Smooth muscle cell (in vitro differentiated cells): ENCODE data around the gene SEPTIN7. TPM values are rescaled to one million over a fixed set of nuclear protein-coding genes. Genes with fewer than 3 reads are reported as not detected.

Experiments used
- DNase-seq: peaks from one replicate; lab custom pipeline; 2025; ENCODE audit not compliant: unreplicated experiment; lab: John Stamatoyannopoulos, UW
- H2AFZ ChIP-seq: fragments of 200-600 bp; sonication (generic); 2 replicates; pipeline ENCODE4 v1.6.0; 2016; ENCODE audit warnings: antibody characterized with exemption, low read depth, mild to moderate bottlenecking
- H3F3A ChIP-seq: fragments of 200-600 bp; sonication (generic); 2 replicates; pipeline ENCODE4 v1.6.0; 2017; ENCODE audit warnings: antibody characterized with exemption, low read depth
- H3K27ac ChIP-seq: fragments of 200-600 bp; sonication (generic); 2 replicates; pipeline ENCODE4 v1.5.1; 2016; ENCODE audit warnings: low read depth, mild to moderate bottlenecking
- H3K27me3 ChIP-seq: fragments of 200-600 bp; sonication (generic); 2 replicates; pipeline ENCODE4 v1.6.1; 2016; ENCODE audit warnings: low read depth, mild to moderate bottlenecking
- H3K36me3 ChIP-seq: fragments of 200-600 bp; sonication (generic); 2 replicates; pipeline ENCODE4 v1.5.1; 2016; ENCODE audit warnings: low read depth
- H3K4me1 ChIP-seq: fragments of 200-600 bp; sonication (generic); 2 replicates; pipeline ENCODE4 v1.5.1; 2016; ENCODE audit warnings: low read depth
- H3K4me2 ChIP-seq: fragments of 200-600 bp; sonication (generic); 2 replicates; pipeline ENCODE4 v1.6.0; 2016; ENCODE audit warnings: mild to moderate bottlenecking
- H3K4me3 ChIP-seq: fragments of 200-600 bp; sonication (generic); 2 replicates; pipeline ENCODE4 v1.5.1; 2016; ENCODE audit warnings: mild to moderate bottlenecking
- H3K79me2 ChIP-seq: fragments of 200-600 bp; sonication (generic); 2 replicates; pipeline ENCODE4 v1.6.0; 2016; ENCODE audit warnings: low read depth, mild to moderate bottlenecking
- H3K9ac ChIP-seq: fragments of 200-600 bp; sonication (generic); 2 replicates; pipeline ENCODE4 v1.6.0; 2016; ENCODE audit warnings: low read depth
- H3K9me3 ChIP-seq: fragments of 200-600 bp; sonication (generic); replicated peaks from 2 replicates; pipeline ENCODE4 v1.5.1; 2016; ENCODE audit warnings: low read depth
- H4K20me1 ChIP-seq: fragments of 200-600 bp; sonication (generic); 2 replicates; pipeline ENCODE4 v1.6.0; 2016; ENCODE audit warnings: low read depth
- WGBS: methylation state at CpG from one replicate; pipeline ENCODE4 v1.1.7; 2016; ENCODE audit warnings: low lambda C conversion rate; 5-methylcytosine and 5-hydroxymethylcytosine counted together
- polyA plus RNA-seq: library from polyadenylated mRNA; unstranded; fragments of >200 nt; fragmentation: Nextera tagmentation; extraction: Ambion mirVana; gene quantifications from 2 replicates; pipeline ENCODE4 v1.2.1, GENCODE V29; 2016
- total RNA-seq: library from RNA; depleted of rRNA; stranded (reverse); fragments of >200 nt; gene quantifications from 2 replicates; pipeline ENCODE4 v1.2.3, GENCODE V29; 2014
- TF ChIP-seq, protein P1 (sequence below): fragments of 200-600 bp; sonication (generic); IDR thresholded peaks from 2 replicates; pipeline ENCODE4 v1.5.1; 2017; ENCODE audit warnings: borderline replicate concordance, mild to moderate bottlenecking, antibody characterized with exemption; ENCODE audit not compliant: insufficient read depth, poor library complexity, severe bottlenecking

The SEPTIN7 gene
- total and polyA plus RNA-seq, 2 experiments from 2014 or later, result 452 to 491 TPM

DNA sequence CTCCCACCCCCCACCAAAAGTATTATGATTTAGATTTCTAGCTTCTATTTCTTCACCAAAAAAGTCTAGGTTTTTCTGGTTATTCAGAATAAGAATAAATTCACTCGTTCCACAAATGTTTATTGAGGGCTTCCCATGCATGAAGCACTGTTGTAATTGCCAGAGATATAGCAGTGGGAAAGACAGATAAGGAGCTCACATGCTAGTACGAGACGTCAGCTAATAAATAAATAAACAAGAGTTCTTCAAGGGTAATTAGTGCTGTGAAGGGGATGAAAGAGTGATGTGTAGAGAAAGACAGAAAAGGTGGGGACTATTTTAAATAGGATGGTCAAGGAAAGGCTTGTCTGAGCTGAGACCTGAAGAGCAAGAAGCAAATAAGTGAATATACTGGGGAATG lies 38.1 kb upstream of the SEPTIN7 start:
- TF ChIP-seq, protein P1, sequence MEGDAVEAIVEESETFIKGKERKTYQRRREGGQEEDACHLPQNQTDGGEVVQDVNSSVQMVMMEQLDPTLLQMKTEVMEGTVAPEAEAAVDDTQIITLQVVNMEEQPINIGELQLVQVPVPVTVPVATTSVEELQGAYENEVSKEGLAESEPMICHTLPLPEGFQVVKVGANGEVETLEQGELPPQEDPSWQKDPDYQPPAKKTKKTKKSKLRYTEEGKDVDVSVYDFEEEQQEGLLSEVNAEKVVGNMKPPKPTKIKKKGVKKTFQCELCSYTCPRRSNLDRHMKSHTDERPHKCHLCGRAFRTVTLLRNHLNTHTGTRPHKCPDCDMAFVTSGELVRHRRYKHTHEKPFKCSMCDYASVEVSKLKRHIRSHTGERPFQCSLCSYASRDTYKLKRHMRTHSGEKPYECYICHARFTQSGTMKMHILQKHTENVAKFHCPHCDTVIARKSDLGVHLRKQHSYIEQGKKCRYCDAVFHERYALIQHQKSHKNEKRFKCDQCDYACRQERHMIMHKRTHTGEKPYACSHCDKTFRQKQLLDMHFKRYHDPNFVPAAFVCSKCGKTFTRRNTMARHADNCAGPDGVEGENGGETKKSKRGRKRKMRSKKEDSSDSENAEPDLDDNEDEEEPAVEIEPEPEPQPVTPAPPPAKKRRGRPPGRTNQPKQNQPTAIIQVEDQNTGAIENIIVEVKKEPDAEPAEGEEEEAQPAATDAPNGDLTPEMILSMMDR, result no peak
- no peaks in the 10 kb centered on the region for H3K36me3 ChIP-seq
- no peaks in the 10 kb centered on the region for H4K20me1 ChIP-seq
- H3K4me2 ChIP-seq, result peak overlapping the region; percentile 18
- no peaks in the 10 kb centered on the region for H3K27me3 ChIP-seq
- peaks cover 15% of the 10 kb centered on the region for H3K4me1 ChIP-seq
- H3F3A ChIP-seq, result peaks cover 24% of the 10 kb centered on the region
- no peaks in the 10 kb centered on the region for H3K79me2 ChIP-seq
- H3K9me3 ChIP-seq, result no peaks in the 10 kb centered on the region
- H3K4me3 ChIP-seq, result no peak overlapping the region
- no peak for DNase-seq
- 20% methylated on average over 3 of the region's 3 CpGs for WGBS
- H3K9ac ChIP-seq, result no peak overlapping the region
- peak overlapping the region; percentile 16 for H2AFZ ChIP-seq
- peak overlapping the region; percentile 68 for H3K27ac ChIP-seq

DNA sequence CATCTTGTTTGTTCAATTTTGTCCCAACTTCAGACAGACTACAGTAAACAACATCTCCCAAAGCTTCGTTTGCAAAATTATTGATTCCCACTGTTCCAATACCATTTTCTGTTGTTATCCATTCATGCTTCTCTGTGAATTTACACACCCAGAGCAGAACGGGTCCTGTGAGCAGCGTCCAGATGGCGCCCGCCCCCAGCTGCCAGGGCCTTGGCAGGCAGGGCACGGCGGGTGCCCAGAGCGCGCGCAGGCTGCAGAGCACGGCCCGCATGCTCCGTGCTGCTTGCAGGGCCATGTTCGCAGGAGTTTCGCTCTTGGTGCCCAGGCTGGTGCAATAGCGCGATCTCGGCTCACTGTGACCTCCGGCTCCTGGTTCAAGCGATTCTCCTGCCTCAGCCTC lies 32.5 kb upstream of the SEPTIN7 start:
- no peak for DNase-seq
- Histone ChIP-seq H3K36me3 (no peaks in the 10 kb centered on the region), H4K20me1 (no peaks in the 10 kb centered on the region), H3F3A (peaks cover 5% of the 10 kb centered on the region), H2AFZ (no peak overlapping the region), H3K4me2 (no peak overlapping the region), H3K9me3 (no peaks in the 10 kb centered on the region), H3K4me3 (no peak overlapping the region), H3K27ac (no peak overlapping the region), H3K4me1 (no peaks in the 10 kb centered on the region), H3K79me2 (no peaks in the 10 kb centered on the region), H3K27me3 (no peaks in the 10 kb centered on the region), H3K9ac (no peak overlapping the region)
- 96% methylated on average over 20 of the region's 20 CpGs for WGBS
- TF ChIP-seq, protein P1, result no peak

DNA sequence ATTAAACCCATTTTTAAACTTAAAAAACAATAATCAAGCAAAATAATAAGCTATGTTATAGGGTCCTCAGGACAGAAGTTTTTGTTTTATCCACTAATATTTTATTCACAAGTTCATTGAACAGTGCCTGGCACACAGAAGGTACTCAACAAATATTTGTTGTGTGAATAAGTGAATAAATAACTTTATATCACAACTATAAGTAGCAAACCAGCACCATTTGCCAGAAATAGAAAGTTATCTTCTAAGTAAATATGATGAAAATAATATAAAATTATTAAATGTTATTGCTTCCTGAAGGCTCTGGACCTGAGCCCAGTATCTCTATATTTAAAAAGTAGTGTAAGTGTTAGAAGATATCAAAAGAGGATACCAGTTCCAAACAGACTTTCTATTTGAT lies 29.1 kb upstream of the SEPTIN7 start:
- Histone ChIP-seq H2AFZ (no peak overlapping the region), H3F3A (no peaks in the 10 kb centered on the region), H3K4me1 (no peaks in the 10 kb centered on the region), H3K4me3 (no peak overlapping the region), H3K27me3 (no peaks in the 10 kb centered on the region), H3K79me2 (no peaks in the 10 kb centered on the region), H3K27ac (no peak overlapping the region), H4K20me1 (no peaks in the 10 kb centered on the region), H3K4me2 (no peak overlapping the region), H3K36me3 (no peaks in the 10 kb centered on the region), H3K9ac (no peak overlapping the region), H3K9me3 (no peaks in the 10 kb centered on the region)
- TF ChIP-seq, protein P1, result no peak
- no peak for DNase-seq

DNA sequence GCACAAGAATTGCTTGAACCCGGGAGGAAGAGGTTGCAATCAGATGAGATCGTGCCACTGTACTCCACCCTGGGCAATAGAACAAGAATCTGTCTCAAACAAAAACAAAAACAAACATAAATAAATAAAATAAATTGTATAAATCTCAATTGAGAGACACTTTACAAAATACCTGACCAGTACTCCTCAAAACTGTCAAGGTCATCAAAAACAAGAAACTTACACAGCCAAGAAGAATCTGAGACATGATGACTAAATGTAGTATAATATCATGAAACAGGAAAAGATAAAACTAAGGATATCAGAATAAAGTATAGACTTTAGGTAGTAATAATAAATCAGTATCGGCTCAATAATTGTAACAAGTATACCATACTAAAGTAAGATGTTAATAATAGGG lies 26.9 kb upstream of the SEPTIN7 start:
- Histone ChIP-seq H3K27ac (no peak overlapping the region), H3K36me3 (no peaks in the 10 kb centered on the region), H3K4me1 (no peaks in the 10 kb centered on the region), H3K4me3 (no peak overlapping the region), H3K9me3 (no peaks in the 10 kb centered on the region), H3K4me2 (no peak overlapping the region), H3F3A (no peaks in the 10 kb centered on the region), H3K9ac (no peak overlapping the region), H2AFZ (no peak overlapping the region), H3K79me2 (no peaks in the 10 kb centered on the region), H4K20me1 (no peaks in the 10 kb centered on the region), H3K27me3 (no peaks in the 10 kb centered on the region)
- TF ChIP-seq, protein P1, result no peak
- WGBS, result 96% methylated on average over 3 of the region's 3 CpGs
- no peak for DNase-seq
